ENCODE measurements around the gene FUT1.
A peak's percentile ranks its signal among the peaks of the same experiment; 100 is the strongest.

DNA sequence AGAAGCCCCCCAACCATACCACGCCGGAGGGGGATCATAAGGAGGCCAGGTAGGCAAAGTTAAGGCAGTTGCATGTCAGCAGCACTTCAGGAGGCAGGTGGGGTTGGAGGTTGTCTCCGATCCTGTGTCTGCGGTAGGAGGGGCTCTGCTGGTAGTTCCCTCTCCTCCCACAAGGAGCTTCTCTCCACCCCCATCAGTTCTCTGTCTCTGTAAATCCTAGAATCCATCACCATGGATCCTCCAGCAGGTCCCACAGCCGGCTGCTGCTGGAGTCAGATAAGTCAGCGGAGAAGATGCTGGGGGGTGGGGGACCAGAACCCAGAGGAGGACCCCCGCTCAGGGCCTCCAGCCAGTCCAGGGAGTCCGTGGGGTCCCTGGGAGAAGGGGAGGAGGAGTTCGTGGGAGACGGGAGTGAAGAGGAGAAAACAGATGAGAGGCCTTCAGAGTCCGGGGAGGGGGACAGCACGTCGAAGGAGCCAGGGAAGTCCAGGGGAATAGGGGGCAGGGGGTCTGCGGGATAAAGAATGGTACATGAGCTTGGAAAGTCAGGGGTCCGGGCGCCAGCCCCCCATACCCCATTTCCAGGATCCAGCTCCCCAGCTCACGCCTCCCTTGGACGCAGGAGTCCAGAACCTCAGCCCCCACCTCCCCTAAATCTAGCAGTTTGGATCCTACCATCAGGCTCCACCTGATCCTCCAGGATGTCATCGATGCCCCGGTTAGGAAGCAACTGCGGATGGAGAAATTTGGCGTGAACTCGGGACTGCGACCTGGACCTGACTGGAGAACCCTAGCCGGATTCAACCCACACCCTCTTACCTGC lies 39.2 kb downstream of the FUT1 start:
- no peak for TF ChIP-seq CHD1 (IDR thresholded peaks at IDR 0.05; ENCODE audit: low read length)
- TF ChIP-seq, protein P1, sequence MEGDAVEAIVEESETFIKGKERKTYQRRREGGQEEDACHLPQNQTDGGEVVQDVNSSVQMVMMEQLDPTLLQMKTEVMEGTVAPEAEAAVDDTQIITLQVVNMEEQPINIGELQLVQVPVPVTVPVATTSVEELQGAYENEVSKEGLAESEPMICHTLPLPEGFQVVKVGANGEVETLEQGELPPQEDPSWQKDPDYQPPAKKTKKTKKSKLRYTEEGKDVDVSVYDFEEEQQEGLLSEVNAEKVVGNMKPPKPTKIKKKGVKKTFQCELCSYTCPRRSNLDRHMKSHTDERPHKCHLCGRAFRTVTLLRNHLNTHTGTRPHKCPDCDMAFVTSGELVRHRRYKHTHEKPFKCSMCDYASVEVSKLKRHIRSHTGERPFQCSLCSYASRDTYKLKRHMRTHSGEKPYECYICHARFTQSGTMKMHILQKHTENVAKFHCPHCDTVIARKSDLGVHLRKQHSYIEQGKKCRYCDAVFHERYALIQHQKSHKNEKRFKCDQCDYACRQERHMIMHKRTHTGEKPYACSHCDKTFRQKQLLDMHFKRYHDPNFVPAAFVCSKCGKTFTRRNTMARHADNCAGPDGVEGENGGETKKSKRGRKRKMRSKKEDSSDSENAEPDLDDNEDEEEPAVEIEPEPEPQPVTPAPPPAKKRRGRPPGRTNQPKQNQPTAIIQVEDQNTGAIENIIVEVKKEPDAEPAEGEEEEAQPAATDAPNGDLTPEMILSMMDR (IDR thresholded peaks at IDR 0.05 in 2 of 3, conservative IDR thresholded peaks at IDR 0.05 in 1 of 3; ENCODE audit: insufficient read depth in 2 of 3, low read depth in 1 of 3, low read length in 3 of 3): peak; percentile 33 to 49 (median 39); a peak in 5 of 6 replicates
- no peak for TF ChIP-seq ZNF24 (IDR thresholded peaks at IDR 0.05)
- no peak for TF ChIP-seq NFIX (CRISPR knock-in tag; IDR thresholded peaks at IDR 0.05; ENCODE audit: low read depth)
- TF ChIP-seq PKNOX1 (IDR thresholded peaks at IDR 0.05): no peak
- TF ChIP-seq TBL1XR1 (IDR thresholded peaks at IDR 0.05; ENCODE audit: low read length in 2 of 2): no peak
- no peak for TF ChIP-seq HBP1 (CRISPR knock-in tag; IDR thresholded peaks at IDR 0.05)
- TF ChIP-seq ZNF232 (CRISPR knock-in tag; IDR thresholded peaks at IDR 0.05): no peak
- TF ChIP-seq POLR2AphosphoS5 (IDR thresholded peaks at IDR 0.05; ENCODE audit: control insufficient read depth, insufficient read depth, low read depth, low read length): no peak
- TF ChIP-seq ZNF707 (CRISPR knock-in tag; conservative IDR thresholded peaks at IDR 0.05): no peak
- no peak for TF ChIP-seq GABPA (tag; conservative IDR thresholded peaks at IDR 0.05; ENCODE audit: low read depth)
- TF ChIP-seq, protein P2, sequence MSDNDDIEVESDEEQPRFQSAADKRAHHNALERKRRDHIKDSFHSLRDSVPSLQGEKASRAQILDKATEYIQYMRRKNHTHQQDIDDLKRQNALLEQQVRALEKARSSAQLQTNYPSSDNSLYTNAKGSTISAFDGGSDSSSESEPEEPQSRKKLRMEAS (CRISPR knock-in tag; IDR thresholded peaks at IDR 0.05): no peak

All from K562 (cell line).